GM19455 (cell line): ENCODE data around the gene CD2.

ENCODE experiments used
- ATAC-seq: cut with Tn5 transposase; IDR thresholded peaks from one replicate; pipeline ENCODE4 v1.9.1; 2021; ENCODE audit not compliant: unreplicated experiment

CD2 gene

DNA sequence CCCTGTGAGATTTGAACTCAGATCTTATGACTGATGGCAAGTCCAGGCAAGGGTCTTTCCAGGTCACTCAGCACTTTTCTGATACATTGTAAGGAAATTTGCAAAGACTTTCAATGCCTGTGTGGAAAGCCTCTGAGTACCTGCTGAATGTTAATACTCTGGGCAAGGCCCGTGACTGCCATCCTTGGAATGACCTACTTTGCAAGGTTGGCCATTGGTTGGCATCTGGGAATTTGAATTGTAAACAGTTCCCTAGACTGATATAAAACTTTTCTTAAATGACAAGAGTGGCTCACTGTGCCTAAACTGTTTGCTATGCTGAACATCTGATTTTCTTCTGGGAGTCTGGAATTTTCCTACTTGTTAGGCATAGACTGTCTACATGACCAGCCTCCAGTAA, 57.1 kb downstream of the CD2 start:
- ATAC-seq, result no peak

DNA sequence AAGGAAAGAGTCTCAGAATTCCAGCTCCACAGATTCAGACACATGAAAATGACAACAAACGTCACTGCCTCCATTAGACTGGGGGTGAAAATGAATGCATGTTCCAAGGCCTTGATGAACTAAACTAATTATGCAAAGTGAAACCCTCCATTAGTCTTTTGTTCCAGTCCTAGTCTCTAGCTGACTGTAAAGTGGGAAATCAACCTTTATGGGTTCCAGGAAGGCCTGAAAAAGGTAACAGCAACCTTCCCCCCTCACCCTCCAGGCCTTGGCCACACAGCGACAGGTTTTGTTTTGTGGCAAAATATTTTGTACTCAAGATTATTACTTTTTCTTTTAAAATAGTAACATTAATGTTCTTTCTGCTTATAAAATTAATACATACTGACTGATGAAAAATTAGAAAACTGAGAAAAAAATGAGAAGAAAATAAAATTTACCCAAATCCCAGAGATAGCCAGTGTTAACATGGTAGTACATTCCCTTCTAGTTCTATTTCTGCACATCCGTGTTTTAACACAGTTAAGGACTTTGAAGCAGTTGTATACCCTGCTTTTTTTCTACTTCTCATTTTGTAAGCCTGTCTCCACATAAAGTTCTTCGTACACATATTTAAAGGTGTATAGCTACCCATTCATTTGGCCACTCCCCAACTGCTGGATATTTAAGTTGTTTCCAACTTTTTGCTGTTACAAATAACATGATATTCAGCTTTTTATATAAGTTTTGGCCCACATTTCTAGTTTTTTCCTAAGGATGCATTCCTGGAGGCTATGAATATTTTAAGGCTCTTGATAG, 60.9 kb downstream of the CD2 start:
- no peak for ATAC-seq

DNA sequence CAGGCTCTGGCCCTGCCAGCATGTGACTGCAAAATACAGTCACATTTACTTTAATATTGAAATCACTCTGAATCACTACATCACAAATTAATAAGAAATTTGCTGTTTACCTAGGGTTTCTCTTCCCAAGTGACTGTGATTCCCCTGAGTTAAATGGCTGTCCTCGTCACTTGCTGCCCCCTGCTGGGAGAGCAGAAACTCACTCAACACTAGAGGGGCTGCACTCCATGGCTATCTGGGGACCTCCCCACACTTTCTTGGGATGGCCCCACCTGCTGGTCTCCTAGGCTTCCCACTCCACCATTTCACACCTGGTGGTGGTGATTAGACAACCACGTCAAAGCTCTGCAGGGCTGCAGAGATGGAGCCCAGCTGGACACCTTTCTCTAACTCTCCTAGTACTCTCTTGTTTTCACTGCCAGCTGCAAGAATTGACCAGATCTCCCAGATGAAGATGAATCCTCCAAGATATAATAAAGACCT, 63.4 kb downstream of the CD2 start:
- no peak for ATAC-seq
